Vagina (tissue), 2 donors: ENCODE data around the gene TMEM18. TPM values are rescaled to one million over a fixed set of nuclear protein-coding genes. Genes with fewer than 3 reads are reported as not detected.
A peak's percentile ranks its signal among the peaks of the same experiment; 100 is the strongest.

Source experiments
- DNase-seq, 2 donors: peaks; one replicate each; pipeline ENCODE4 v3.0.0-alpha.2; 2017; ENCODE audit errors: extremely low spot score in 2 of 2
- H3K27ac ChIP-seq: fragments of 200-600 bp; sonication (generic); one replicate; pipeline ENCODE4 v1.5.1; 2019
- H3K27me3 ChIP-seq: fragments of 200-600 bp; sonication (generic); one replicate; pipeline ENCODE4 v1.5.1; 2019
- H3K36me3 ChIP-seq, 2 donors: fragments of 200-600 bp; sonication (generic); one replicate each; pipeline ENCODE4 v1.5.1; 2017 to 2019
- H3K4me1 ChIP-seq: fragments of 200-600 bp; sonication (generic); one replicate; pipeline ENCODE4 v1.5.1; 2019
- H3K4me3 ChIP-seq, 2 donors: fragments of 200-600 bp; sonication (generic); 1 replicate in 1 of 2; 2 replicates in 1 of 2; pipeline ENCODE4 v1.5.1; 2016 to 2019
- H3K9me3 ChIP-seq: fragments of 200-600 bp; sonication (generic); one replicate; pipeline ENCODE4 v1.5.1; 2019
- CTCF ChIP-seq, 3 experiments: fragments of 450-650 bp in 2 of 3; fragments of 200-600 bp in 1 of 3; sonication (generic) in 1 of 3; IDR thresholded peaks; one replicate each; pipeline ENCODE4 v1.5.1; 2017 to 2019; ENCODE audit warnings: antibody characterized with exemption in 3 of 3, mild to moderate bottlenecking in 2 of 3, moderate library complexity in 2 of 3
- POLR2A ChIP-seq, 2 donors: fragments of 450-650 bp; IDR thresholded peaks; one replicate each; pipeline ENCODE4 v1.6.1; 2017; ENCODE audit warnings: antibody characterized with exemption in 2 of 2, mild to moderate bottlenecking in 2 of 2, moderate library complexity in 2 of 2
- POLR2AphosphoS5 ChIP-seq, 2 donors: sonication (generic); formaldehyde crosslinking; IDR thresholded peaks; one replicate each; pipeline ENCODE4 v1.9.0; 2017; ENCODE audit warnings: antibody characterized with exemption in 2 of 2, mild to moderate bottlenecking in 2 of 2, low read depth in 1 of 2; ENCODE audit not compliant: insufficient read depth in 1 of 2
- intact Hi-C: fragments of 100-400 bp; cut with DNase I; formaldehyde crosslinking; loops from one replicate; pipeline ENCODE4 v1.15.1; 2023
- total RNA-seq: library from RNA; depleted of rRNA; stranded (reverse); fragments of >200 nt; gene quantifications from one replicate; pipeline ENCODE4 v1.2.3, GENCODE V29; 2016

The TMEM18 gene
- total RNA-seq, 1 donor from 2014 or later = 21.1 TPM

- intact Hi-C loops = loop anchor here (5.0 kb wide), 1 partner anchor 385 kb away; no protein-coding TSS in a partner anchor
- H3K4me3 ChIP-seq = no peak overlapping the region
- no peak overlapping the region for H3K27ac ChIP-seq
- TF ChIP-seq CTCF (IDR thresholded peaks at IDR 0.05) (no peak), POLR2AphosphoS5 (IDR thresholded peaks at IDR 0.05; ENCODE audit: insufficient read depth in 1 of 2, low read depth in 1 of 2) (no peak), POLR2A (IDR thresholded peaks at IDR 0.05) (no peak)
- no peaks in the 10 kb centered on the region for H3K9me3 ChIP-seq
- DNase-seq = no peak
- no peaks in the 10 kb centered on the region for H3K36me3 ChIP-seq
- H3K4me1 ChIP-seq = peaks cover 10% of the 10 kb centered on the region
- no peaks in the 10 kb centered on the region for H3K27me3 ChIP-seq
Observed at GRCh38 chr2:632471-632870, 44.7 kb downstream of the TMEM18 start.

GRCh38 chr2:631741-632140 is 45.5 kb downstream of the TMEM18 start:
- intact Hi-C loops = loop anchor here (5.0 kb wide), 1 partner anchor 384 kb away; no protein-coding TSS in a partner anchor
- peaks cover 8% of the 10 kb centered on the region for H3K4me1 ChIP-seq
- no peak overlapping the region for H3K4me3 ChIP-seq
- no peaks in the 10 kb centered on the region for H3K9me3 ChIP-seq
- H3K27ac ChIP-seq = no peak overlapping the region
- DNase-seq = no peak
- TF ChIP-seq POLR2A (IDR thresholded peaks at IDR 0.05) (no peak), CTCF (IDR thresholded peaks at IDR 0.05) (no peak), POLR2AphosphoS5 (IDR thresholded peaks at IDR 0.05; ENCODE audit: insufficient read depth in 1 of 2, low read depth in 1 of 2) (no peak)
- no peaks in the 10 kb centered on the region for H3K27me3 ChIP-seq
- no peaks in the 10 kb centered on the region for H3K36me3 ChIP-seq

GRCh38 chr2:630451-631320 is 46.5 kb downstream of the TMEM18 start:
- Histone ChIP-seq H3K4me3 (no peak overlapping the region), H3K9me3 (no peaks in the 10 kb centered on the region), H3K27ac (no peak overlapping the region), H3K27me3 (no peaks in the 10 kb centered on the region), H3K36me3 (no peaks in the 10 kb centered on the region), H3K4me1 (no peaks in the 10 kb centered on the region)
- TF ChIP-seq POLR2A (IDR thresholded peaks at IDR 0.05) (no peak), POLR2AphosphoS5 (IDR thresholded peaks at IDR 0.05; ENCODE audit: insufficient read depth in 1 of 2, low read depth in 1 of 2) (no peak)
- intact Hi-C loops = loop anchor here (5.0 kb wide), 1 partner anchor 383 kb away; no protein-coding TSS in a partner anchor
- DNase-seq = no peak

GRCh38 chr2:629961-630360 is 47.2 kb downstream of the TMEM18 start:
- Histone ChIP-seq H3K4me1 (no peaks in the 10 kb centered on the region), H3K36me3 (no peaks in the 10 kb centered on the region), H3K27ac (no peak overlapping the region), H3K4me3 (no peak overlapping the region), H3K9me3 (no peaks in the 10 kb centered on the region), H3K27me3 (no peaks in the 10 kb centered on the region)
- no peak for DNase-seq
- TF ChIP-seq POLR2A (IDR thresholded peaks at IDR 0.05) (no peak), CTCF (IDR thresholded peaks at IDR 0.05) (no peak), POLR2AphosphoS5 (IDR thresholded peaks at IDR 0.05; ENCODE audit: insufficient read depth in 1 of 2, low read depth in 1 of 2) (no peak)
- intact Hi-C loops = loop anchor here (5.0 kb wide), 1 partner anchor 383 kb away; no protein-coding TSS in a partner anchor

- intact Hi-C loops = no loop called here
- H3K4me1 ChIP-seq = no peaks in the 10 kb centered on the region
- no peak overlapping the region for H3K4me3 ChIP-seq
- H3K9me3 ChIP-seq = no peaks in the 10 kb centered on the region
- no peak overlapping the region for H3K27ac ChIP-seq
- H3K27me3 ChIP-seq = no peaks in the 10 kb centered on the region
- peak in 1 of 2 donors; percentile 82 for DNase-seq
- no peaks in the 10 kb centered on the region for H3K36me3 ChIP-seq
- TF ChIP-seq POLR2AphosphoS5 (IDR thresholded peaks at IDR 0.05; ENCODE audit: insufficient read depth in 1 of 2, low read depth in 1 of 2) = no peak
- TF ChIP-seq POLR2A (IDR thresholded peaks at IDR 0.05) = no peak
- no peak for TF ChIP-seq CTCF (IDR thresholded peaks at IDR 0.05)
Observed at GRCh38 chr2:628651-629050, 48.6 kb downstream of the TMEM18 start.
